ENCODE measurements around the gene CD84.
"Not testable (repeated sequence)": the region's sequence is repeated elsewhere in the genome, so short reads cannot be mapped to it uniquely, and the experiment has no call there.

The CD84 gene

DNA sequence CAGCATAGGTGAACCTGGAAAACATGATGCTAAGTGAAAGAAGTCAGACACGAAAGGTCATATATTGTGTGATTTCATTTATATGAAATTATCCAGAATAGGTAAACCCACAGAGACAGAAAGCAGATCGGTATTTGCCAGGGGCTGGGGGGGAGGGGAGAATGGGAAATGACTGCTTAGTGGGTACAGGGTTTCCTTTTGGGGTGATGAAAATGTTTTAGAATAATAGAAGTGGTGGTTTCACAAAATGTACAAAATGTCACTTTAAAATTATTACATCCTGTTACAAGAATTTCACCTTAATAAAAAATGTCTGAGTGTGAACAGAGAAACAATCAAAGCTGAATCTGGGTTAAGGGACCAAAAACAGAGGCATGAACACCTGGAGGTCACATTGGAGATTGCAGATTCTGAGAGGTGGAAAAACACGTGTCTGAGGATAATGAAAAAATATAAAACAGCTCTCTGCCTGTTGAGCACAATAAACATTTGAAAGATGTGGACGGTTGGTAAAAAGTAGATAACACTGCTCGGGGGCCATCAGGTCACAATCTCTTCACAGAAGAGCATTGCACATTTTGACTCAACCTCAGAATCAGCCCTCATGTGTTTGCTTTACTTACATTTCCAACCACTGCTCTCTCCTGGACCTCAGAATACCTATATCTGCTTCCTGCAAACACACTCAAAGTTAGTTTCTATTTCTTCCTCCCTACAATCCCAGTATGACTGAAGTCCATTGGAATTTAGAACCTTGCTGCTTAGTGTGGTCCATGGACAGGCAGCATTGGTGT, 59.5 kb downstream of the CD84 start:
- Histone ChIP-seq H3K4me3 (replicated peaks; ENCODE audit: insufficient read depth, low read length) (no peak overlapping the region), H3K27me3 (ENCODE audit: insufficient read depth, poor library complexity, severe bottlenecking) (no peaks in the 10 kb centered on the region), H3K27ac (replicated peaks) (no peak overlapping the region)
- DNase-seq (ENCODE audit: low read depth in 1 of 2, low spot score in 1 of 2): no peak
- TF ChIP-seq SPI1 (IDR thresholded peaks at IDR 0.05; ENCODE audit: borderline replicate concordance, low read depth) (no peak), POLR2AphosphoS5 (IDR thresholded peaks at IDR 0.05; ENCODE audit: low read depth) (no peak), GABPA (IDR thresholded peaks at IDR 0.05; ENCODE audit: low read depth) (no peak)
- TF ChIP-seq, protein P1, sequence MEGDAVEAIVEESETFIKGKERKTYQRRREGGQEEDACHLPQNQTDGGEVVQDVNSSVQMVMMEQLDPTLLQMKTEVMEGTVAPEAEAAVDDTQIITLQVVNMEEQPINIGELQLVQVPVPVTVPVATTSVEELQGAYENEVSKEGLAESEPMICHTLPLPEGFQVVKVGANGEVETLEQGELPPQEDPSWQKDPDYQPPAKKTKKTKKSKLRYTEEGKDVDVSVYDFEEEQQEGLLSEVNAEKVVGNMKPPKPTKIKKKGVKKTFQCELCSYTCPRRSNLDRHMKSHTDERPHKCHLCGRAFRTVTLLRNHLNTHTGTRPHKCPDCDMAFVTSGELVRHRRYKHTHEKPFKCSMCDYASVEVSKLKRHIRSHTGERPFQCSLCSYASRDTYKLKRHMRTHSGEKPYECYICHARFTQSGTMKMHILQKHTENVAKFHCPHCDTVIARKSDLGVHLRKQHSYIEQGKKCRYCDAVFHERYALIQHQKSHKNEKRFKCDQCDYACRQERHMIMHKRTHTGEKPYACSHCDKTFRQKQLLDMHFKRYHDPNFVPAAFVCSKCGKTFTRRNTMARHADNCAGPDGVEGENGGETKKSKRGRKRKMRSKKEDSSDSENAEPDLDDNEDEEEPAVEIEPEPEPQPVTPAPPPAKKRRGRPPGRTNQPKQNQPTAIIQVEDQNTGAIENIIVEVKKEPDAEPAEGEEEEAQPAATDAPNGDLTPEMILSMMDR (IDR thresholded peaks at IDR 0.05; ENCODE audit: insufficient read depth, low read length): no peak
- TF ChIP-seq, protein P2, sequence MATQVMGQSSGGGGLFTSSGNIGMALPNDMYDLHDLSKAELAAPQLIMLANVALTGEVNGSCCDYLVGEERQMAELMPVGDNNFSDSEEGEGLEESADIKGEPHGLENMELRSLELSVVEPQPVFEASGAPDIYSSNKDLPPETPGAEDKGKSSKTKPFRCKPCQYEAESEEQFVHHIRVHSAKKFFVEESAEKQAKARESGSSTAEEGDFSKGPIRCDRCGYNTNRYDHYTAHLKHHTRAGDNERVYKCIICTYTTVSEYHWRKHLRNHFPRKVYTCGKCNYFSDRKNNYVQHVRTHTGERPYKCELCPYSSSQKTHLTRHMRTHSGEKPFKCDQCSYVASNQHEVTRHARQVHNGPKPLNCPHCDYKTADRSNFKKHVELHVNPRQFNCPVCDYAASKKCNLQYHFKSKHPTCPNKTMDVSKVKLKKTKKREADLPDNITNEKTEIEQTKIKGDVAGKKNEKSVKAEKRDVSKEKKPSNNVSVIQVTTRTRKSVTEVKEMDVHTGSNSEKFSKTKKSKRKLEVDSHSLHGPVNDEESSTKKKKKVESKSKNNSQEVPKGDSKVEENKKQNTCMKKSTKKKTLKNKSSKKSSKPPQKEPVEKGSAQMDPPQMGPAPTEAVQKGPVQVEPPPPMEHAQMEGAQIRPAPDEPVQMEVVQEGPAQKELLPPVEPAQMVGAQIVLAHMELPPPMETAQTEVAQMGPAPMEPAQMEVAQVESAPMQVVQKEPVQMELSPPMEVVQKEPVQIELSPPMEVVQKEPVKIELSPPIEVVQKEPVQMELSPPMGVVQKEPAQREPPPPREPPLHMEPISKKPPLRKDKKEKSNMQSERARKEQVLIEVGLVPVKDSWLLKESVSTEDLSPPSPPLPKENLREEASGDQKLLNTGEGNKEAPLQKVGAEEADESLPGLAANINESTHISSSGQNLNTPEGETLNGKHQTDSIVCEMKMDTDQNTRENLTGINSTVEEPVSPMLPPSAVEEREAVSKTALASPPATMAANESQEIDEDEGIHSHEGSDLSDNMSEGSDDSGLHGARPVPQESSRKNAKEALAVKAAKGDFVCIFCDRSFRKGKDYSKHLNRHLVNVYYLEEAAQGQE (IDR thresholded peaks at IDR 0.05; ENCODE audit: insufficient replicate concordance, low read depth): no peak

DNA sequence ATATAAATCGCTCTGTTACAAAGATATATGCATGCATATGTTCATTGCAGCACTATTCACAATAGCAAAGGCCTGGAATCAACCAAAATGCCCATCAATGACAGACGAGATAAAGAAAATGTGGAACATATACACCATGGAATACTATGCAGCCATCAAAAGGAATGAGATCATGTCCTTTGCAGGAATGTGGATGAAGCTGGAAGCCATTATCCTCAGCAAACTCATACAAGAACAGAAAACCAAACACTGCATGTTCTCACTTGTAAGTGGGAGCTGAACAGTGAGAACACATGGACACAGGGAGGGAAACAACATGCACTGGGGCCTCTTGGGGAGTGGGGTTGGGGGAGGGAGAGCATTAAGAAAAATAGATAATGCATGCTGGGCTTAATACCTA, 61.8 kb downstream of the CD84 start:
- not testable (repeated sequence) for H3K27ac ChIP-seq (replicated peaks); H3K4me3 ChIP-seq (replicated peaks; ENCODE audit: insufficient read depth, low read length); DNase-seq (ENCODE audit: low read depth in 1 of 2, low spot score in 1 of 2); H3K27me3 ChIP-seq (ENCODE audit: insufficient read depth, poor library complexity, severe bottlenecking)

DNA sequence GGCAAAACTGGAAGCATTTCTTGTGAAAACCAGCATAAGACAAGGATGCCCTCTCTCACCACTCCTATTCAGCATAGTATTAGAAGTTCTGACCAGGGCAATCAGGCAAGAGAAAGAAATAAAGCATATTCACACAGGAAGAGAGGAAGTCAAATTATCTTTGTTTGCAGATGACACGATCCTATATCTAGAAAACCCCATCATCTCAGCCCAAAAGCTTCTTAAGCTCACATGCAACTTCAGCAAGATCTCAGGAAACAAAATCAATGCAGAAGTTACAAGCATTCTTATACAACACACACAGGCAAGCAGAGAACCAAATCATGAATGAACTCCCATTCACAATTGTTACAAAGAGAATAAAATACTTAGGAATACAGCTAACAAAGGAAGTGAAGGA, 63.4 kb downstream of the CD84 start:
- H3K27me3 ChIP-seq (ENCODE audit: insufficient read depth, poor library complexity, severe bottlenecking); H3K27ac ChIP-seq (replicated peaks); DNase-seq (ENCODE audit: low read depth in 1 of 2, low spot score in 1 of 2); H3K4me3 ChIP-seq (replicated peaks; ENCODE audit: insufficient read depth, low read length): not testable (repeated sequence)

DNA sequence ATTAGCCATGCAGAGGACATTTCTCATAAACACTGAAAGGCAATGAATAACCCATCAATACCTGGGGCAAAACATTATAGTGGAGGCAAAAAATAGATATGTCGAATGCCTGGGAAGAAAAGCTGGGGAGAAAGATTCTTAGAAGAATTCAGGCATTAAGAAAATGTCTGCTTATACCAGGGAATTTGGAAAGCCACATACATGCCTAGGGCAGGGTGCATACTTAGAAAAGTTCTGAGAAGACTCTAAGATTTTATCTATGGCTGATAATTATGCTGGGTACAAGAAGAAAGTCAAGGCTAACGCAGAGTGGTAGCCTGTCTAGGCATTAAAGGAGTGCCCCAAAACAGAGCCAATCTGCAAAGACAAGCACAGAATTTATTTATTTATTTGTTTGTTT, 74.6 kb downstream of the CD84 start:
- no peak for DNase-seq (ENCODE audit: low read depth in 1 of 2, low spot score in 1 of 2)
- Histone ChIP-seq H3K4me3 (replicated peaks; ENCODE audit: insufficient read depth, low read length) (no peak overlapping the region), H3K27me3 (ENCODE audit: insufficient read depth, poor library complexity, severe bottlenecking) (no peaks in the 10 kb centered on the region), H3K27ac (replicated peaks) (no peak overlapping the region)
- TF ChIP-seq POLR2AphosphoS5 (IDR thresholded peaks at IDR 0.05; ENCODE audit: low read depth): no peak
- TF ChIP-seq, protein P1 (IDR thresholded peaks at IDR 0.05; ENCODE audit: insufficient read depth, low read length): no peak
- no peak for TF ChIP-seq GABPA (IDR thresholded peaks at IDR 0.05; ENCODE audit: low read depth)
- TF ChIP-seq SPI1 (IDR thresholded peaks at IDR 0.05; ENCODE audit: borderline replicate concordance, low read depth): no peak
- TF ChIP-seq, protein P2 (IDR thresholded peaks at IDR 0.05; ENCODE audit: insufficient replicate concordance, low read depth): no peak

DNA sequence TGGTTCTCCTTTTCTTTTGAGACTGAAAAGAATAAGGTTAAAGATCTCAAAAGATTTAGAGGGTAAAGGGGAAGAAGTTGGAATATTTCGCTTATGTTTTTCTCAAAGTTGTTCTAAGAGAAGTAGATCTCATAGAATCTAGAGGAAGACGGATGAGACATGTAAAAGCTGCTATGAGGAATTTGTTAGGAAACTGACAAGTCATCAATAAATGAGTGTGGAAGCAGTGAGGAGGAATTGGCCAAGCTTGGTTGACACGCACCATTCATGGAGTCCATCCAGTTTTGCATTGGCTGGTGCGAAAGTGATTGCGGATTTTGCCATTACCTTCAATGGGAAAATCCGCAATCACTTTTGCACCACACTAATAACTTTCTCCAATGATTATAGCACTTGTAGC, 76.2 kb downstream of the CD84 start:
- Histone ChIP-seq H3K27me3 (ENCODE audit: insufficient read depth, poor library complexity, severe bottlenecking) (no peaks in the 10 kb centered on the region), H3K27ac (replicated peaks) (no peak overlapping the region), H3K4me3 (replicated peaks; ENCODE audit: insufficient read depth, low read length) (no peak overlapping the region)
- TF ChIP-seq SPI1 (IDR thresholded peaks at IDR 0.05; ENCODE audit: borderline replicate concordance, low read depth): no peak
- TF ChIP-seq, protein P1 (IDR thresholded peaks at IDR 0.05; ENCODE audit: insufficient read depth, low read length): no peak
- TF ChIP-seq, protein P2 (IDR thresholded peaks at IDR 0.05; ENCODE audit: insufficient replicate concordance, low read depth): no peak
- no peak for TF ChIP-seq GABPA (IDR thresholded peaks at IDR 0.05; ENCODE audit: low read depth)
- no peak for TF ChIP-seq POLR2AphosphoS5 (IDR thresholded peaks at IDR 0.05; ENCODE audit: low read depth)
- no peak for DNase-seq (ENCODE audit: low read depth in 1 of 2, low spot score in 1 of 2)
